Gastroesophageal sphincter (tissue), 4 donors: ENCODE measurements around the gene DMGDH. TPM values are rescaled to one million over a fixed set of nuclear protein-coding genes. Genes with fewer than 3 reads are reported as not detected.

ENCODE experiments used
- ATAC-seq: fragments of 150-250 bp; one replicate; pipeline ENCODE4 v1.9.1; 2016; ENCODE audit warnings: mild to moderate bottlenecking, moderate library complexity
- H3K27ac ChIP-seq, 4 donors: fragments of 200-600 bp; sonication (generic) in 3 of 4; 1 replicate in 3 of 4; 2 replicates in 1 of 4; pipeline ENCODE4 v1.5.1; 2016 to 2019
- H3K27me3 ChIP-seq: fragments of 200-600 bp; sonication (generic); one replicate; pipeline ENCODE4 v1.5.1; 2019
- H3K36me3 ChIP-seq, 2 donors: fragments of 200-600 bp; sonication (generic); one replicate each; pipeline ENCODE4 v1.5.1; 2019; ENCODE audit warnings: control low read depth in 1 of 2
- H3K4me1 ChIP-seq, 3 donors: fragments of 200-600 bp; sonication (generic); 1 replicate in 2 of 3; 2 replicates in 1 of 3; pipeline ENCODE4 v1.5.1; 2016 to 2019; ENCODE audit warnings: control low read depth in 2 of 3
- H3K4me3 ChIP-seq, 2 donors: fragments of 200-600 bp; sonication (generic); one replicate each; pipeline ENCODE4 v1.5.1; 2019; ENCODE audit warnings: mild to moderate bottlenecking in 1 of 2, moderate library complexity in 1 of 2
- H3K9me3 ChIP-seq, 3 donors: fragments of 200-600 bp; sonication (generic); one replicate each; pipeline ENCODE4 v1.5.1; 2017 to 2019; ENCODE audit warnings: control low read depth in 2 of 3
- CTCF ChIP-seq, 4 experiments: fragments of 200-600 bp in 2 of 4; fragments of 450-650 bp in 2 of 4; sonication (generic) in 1 of 4; IDR thresholded peaks; one replicate each; pipeline ENCODE4 v1.5.1; 2017 to 2019; ENCODE audit warnings: antibody characterized with exemption in 4 of 4, mild to moderate bottlenecking in 2 of 4, moderate library complexity in 2 of 4
- EP300 ChIP-seq: sonication (generic); formaldehyde crosslinking; IDR thresholded peaks from one replicate; pipeline ENCODE4 v1.6.1; 2017; ENCODE audit warnings: antibody characterized with exemption, mild to moderate bottlenecking
- POLR2A ChIP-seq, 2 donors: fragments of 450-650 bp; IDR thresholded peaks; one replicate each; pipeline ENCODE4 v1.6.1; 2017; ENCODE audit warnings: antibody characterized with exemption in 2 of 2, mild to moderate bottlenecking in 2 of 2, moderate library complexity in 1 of 2
- POLR2AphosphoS5 ChIP-seq: sonication (generic); formaldehyde crosslinking; IDR thresholded peaks from one replicate; pipeline ENCODE4 v1.6.1; 2017; ENCODE audit warnings: antibody characterized with exemption
- WGBS, 2 donors: methylation state at CpG; one replicate each; pipeline ENCODE4 v1.1.5; 2018; ENCODE audit warnings: low coverage in 1 of 2; 5-methylcytosine and 5-hydroxymethylcytosine counted together
- total RNA-seq, 4 donors: library from RNA; depleted of rRNA; stranded (reverse); fragments of >200 nt; gene quantifications; one replicate each; pipeline ENCODE4 v1.1.0, GENCODE V29; 2016

Gene DMGDH
- total RNA-seq, 4 donors from 2014 or later, result 4.7 to 7.3 (median 6.0) TPM

GRCh38 chr5:79105868-79106267 lies 36.4 kb upstream of the DMGDH start:
- TF ChIP-seq CTCF (IDR thresholded peaks at IDR 0.05) (no peak), EP300 (no peak), POLR2A (IDR thresholded peaks at IDR 0.05) (no peak), POLR2AphosphoS5 (no peak)
- Histone ChIP-seq H3K4me3 (no peak overlapping the region), H3K36me3 (no peaks in the 10 kb centered on the region), H3K9me3 (no peaks in the 10 kb centered on the region), H3K27me3 (no peaks in the 10 kb centered on the region), H3K4me1 (peaks cover 0 to 21% (median 4%) of the 10 kb centered on the region in 3 donors), H3K27ac (no peak overlapping the region)
- no peak for ATAC-seq
- 95 to 100% methylated on average over 2 of the region's 2 CpGs for WGBS, 2 donors

GRCh38 chr5:79093762-79094161 lies 24.3 kb upstream of the DMGDH start:
- TF ChIP-seq EP300 (no peak), POLR2AphosphoS5 (no peak), POLR2A (IDR thresholded peaks at IDR 0.05) (no peak), CTCF (IDR thresholded peaks at IDR 0.05) (no peak)
- H3K27ac ChIP-seq, result no peak overlapping the region
- no peaks in the 10 kb centered on the region for H3K36me3 ChIP-seq
- H3K4me3 ChIP-seq, result no peak overlapping the region
- WGBS, 2 donors, result 32 to 88% methylated on average over 1 to 3 of the region's 3 CpGs
- H3K27me3 ChIP-seq, result no peaks in the 10 kb centered on the region
- no peak for ATAC-seq
- no peaks in the 10 kb centered on the region for H3K4me1 ChIP-seq
- H3K9me3 ChIP-seq, result no peaks in the 10 kb centered on the region

- TF ChIP-seq POLR2AphosphoS5 (peak; percentile 46), CTCF (IDR thresholded peaks at IDR 0.05) (no peak), EP300 (no peak)
- Histone ChIP-seq H3K27ac (peak overlapping the region in 2 of 4 donors; percentile 29 to 37), H3K4me1 (no peaks in the 10 kb centered on the region), H3K36me3 (peaks cover 0 to under 1% of the 10 kb centered on the region in 2 donors), H3K4me3 (no peak overlapping the region), H3K9me3 (no peaks in the 10 kb centered on the region), H3K27me3 (no peaks in the 10 kb centered on the region)
- 29 to 41% methylated on average over 3 of the region's 3 CpGs for WGBS, 2 donors
- ATAC-seq, result peak; percentile 85
Observed at GRCh38 chr5:79091064-79091463, 21.6 kb upstream of the DMGDH start.

- H3K4me1 ChIP-seq, result no peaks in the 10 kb centered on the region
- H3K9me3 ChIP-seq, result no peaks in the 10 kb centered on the region
- 69 to 78% methylated on average over 3 to 4 of the region's 4 CpGs for WGBS, 2 donors
- TF ChIP-seq CTCF (IDR thresholded peaks at IDR 0.05), result no peak
- TF ChIP-seq EP300, result no peak
- TF ChIP-seq POLR2AphosphoS5, result no peak
- TF ChIP-seq POLR2A (IDR thresholded peaks at IDR 0.05), result no peak
- H3K4me3 ChIP-seq, result no peak overlapping the region
- H3K27ac ChIP-seq, result peak overlapping the region in 1 of 4 donors; percentile 14
- no peaks in the 10 kb centered on the region for H3K27me3 ChIP-seq
- no peak for ATAC-seq
- peaks cover 0 to 12% of the 10 kb centered on the region in 2 donors for H3K36me3 ChIP-seq
Observed at GRCh38 chr5:79088507-79088906, 19.0 kb upstream of the DMGDH start.

- Histone ChIP-seq H3K9me3 (no peaks in the 10 kb centered on the region), H3K4me3 (no peak overlapping the region), H3K27me3 (no peaks in the 10 kb centered on the region), H3K27ac (no peak overlapping the region), H3K36me3 (peaks cover 0 to 15% of the 10 kb centered on the region in 2 donors), H3K4me1 (no peaks in the 10 kb centered on the region)
- no peak for TF ChIP-seq POLR2AphosphoS5
- TF ChIP-seq POLR2A (IDR thresholded peaks at IDR 0.05), result no peak
- TF ChIP-seq CTCF (IDR thresholded peaks at IDR 0.05), result no peak
- TF ChIP-seq EP300, result no peak
- 54 to 93% methylated on average over 2 of the region's 2 CpGs for WGBS, 2 donors
- no peak for ATAC-seq
Observed at GRCh38 chr5:79086116-79086515, 16.6 kb upstream of the DMGDH start.
